CD4-positive, alpha-beta T cell treated with Interleukin-6 at 100 ng/mL for 8 hours (primary cell): ENCODE data around the gene PSMG4.

ENCODE experiments used
- DNase-seq: peaks from one replicate; pipeline ENCODE4 v3.0.0-alpha.2; 2020; ENCODE audit warnings: mixed read lengths, low spot score

The PSMG4 gene, protein sequence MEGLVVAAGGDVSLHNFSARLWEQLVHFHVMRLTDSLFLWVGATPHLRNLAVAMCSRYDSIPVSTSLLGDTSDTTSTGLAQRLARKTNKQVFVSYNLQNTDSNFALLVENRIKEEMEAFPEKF

GRCh38 chr6:3258720-3259490 lies at the start of gene PSMG4:
PSMG4 (plus strand) TSS chr6:3258947; CDS start chr6:3259023, 76 bp downstream.
- DNase-seq: peak; percentile 90

DNA sequence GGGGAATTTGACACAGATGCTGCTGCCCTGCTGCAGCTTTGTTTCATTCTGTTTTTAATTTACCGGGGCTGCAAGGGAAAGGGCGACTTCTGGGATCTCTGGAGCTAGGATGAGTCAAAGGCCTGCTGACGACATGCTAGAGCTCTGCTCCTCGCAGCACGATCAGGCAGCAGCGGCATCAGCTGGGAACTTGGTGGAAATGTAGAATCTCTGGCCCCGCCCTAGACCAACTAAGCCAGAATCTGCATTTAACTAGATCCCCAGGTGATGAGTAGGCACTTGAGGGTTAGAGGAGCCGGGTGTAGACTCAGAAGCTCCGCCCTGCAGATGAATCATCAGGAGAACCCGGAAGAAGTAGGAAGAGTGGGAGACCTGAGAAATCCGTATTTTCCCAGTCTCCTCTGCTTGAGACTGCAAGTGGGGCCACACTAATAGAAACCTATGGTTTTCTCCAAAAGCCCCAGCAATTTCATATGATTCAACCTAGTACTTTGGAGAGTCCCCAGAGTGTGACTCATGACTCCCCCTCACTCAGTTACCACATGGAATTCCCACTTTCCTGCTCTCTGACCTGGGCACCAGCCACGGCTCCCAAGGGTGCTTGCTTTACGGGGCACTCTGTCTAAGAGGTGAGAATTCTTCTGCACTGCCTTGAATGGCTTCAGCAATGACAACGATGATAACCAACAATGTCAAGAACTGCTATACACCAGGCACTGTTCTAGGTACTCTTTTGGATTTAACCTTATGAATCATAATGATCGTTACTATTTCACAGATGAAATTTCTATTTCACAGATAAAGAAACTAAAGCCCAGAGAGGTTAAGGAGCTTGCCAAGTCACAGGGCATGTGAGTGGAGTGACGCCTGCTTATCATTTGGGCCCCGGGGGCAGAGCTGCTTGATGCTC lies 49.4 kb upstream of the PSMG4 start:
- DNase-seq: peak; percentile 17

GRCh38 chr6:3210024-3210610 lies 48.6 kb upstream of the PSMG4 start:
- DNase-seq: no peak

GRCh38 chr6:3211681-3212080 lies 47.1 kb upstream of the PSMG4 start:
- no peak for DNase-seq

DNA sequence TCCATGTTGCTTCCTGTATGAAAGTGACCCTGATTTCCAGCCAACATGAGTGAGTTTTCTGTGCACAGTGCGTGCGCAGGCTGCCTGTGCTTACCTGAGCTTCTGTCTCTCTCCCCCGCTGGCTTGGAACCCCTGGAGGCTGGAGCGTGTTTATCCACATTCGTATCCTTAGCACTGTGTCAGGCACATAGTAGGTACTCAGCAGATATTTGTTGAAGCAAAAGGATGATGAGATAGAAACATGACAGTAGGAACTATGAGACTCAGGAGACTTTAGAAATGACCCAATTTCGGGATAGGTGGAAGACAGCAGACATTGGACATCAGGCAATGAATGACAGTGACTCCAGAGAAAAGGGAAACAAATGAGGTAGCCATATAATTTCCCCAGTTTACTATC lies 46.5 kb upstream of the PSMG4 start:
- DNase-seq: no peak

DNA sequence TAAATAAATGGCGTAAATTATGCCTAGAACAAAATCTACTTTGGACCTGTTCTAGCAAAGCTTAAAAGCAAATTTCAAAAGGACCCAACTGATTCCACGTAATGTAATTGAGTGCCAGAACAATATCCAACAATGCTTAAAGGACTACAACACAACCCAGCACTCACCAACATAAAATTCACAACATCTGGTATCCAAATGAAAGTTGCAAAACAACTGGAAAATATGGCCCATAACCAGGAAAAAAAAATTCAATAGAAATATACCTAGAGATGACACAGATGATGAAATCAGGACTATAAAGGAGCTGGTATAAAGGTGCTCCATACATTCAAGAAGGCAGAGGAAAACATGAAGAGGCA lies 45.4 kb upstream of the PSMG4 start:
- DNase-seq: no peak

- no peak for DNase-seq
Measured at GRCh38 chr6:3214898-3215297, 43.8 kb upstream of the PSMG4 start.

DNA sequence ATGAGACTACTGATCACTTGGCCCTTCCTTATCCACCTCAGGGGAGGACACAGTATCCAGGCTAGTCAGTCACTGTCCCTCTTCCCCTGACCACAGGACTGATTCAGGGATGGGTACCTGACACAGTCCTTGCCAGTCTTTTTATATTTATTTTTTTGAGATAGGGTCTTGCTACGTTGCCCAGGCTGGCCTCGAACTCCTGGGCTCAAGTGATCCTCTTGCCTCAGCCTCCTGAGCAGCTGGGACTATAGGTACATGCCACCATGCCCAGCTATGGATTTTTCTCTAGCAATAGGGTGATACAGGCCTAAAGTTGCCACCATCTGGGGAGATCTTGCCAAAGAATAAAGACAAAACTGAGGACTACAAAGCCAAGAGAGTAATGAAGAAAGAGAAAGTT lies 41.5 kb upstream of the PSMG4 start:
- DNase-seq: no peak

- DNase-seq: no peak
Measured at GRCh38 chr6:3218266-3218665, 40.5 kb upstream of the PSMG4 start.

DNA sequence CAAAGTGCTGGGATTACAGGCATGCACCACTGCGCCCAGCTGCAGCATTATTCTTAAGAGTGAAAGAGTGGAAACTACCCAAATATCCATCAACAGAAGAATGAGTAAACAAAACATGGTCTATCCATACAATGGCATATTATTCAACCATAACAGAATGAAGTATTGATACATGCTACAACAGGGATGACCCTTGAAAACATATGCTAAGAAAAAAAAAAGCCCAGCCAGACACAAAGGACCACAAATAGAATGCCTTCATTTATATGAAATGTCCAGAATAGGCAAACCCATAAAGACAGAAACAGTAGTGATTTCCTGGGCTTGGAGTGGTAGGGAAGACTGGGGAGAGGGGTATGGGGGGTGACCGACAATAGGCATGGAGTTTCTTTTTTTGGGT lies 38.4 kb upstream of the PSMG4 start:
- no peak for DNase-seq

- no peak for DNase-seq
Measured at GRCh38 chr6:3221578-3221977, 37.2 kb upstream of the PSMG4 start.

- DNase-seq: no peak
Measured at GRCh38 chr6:3222506-3223038, 36.2 kb upstream of the PSMG4 start.

DNA sequence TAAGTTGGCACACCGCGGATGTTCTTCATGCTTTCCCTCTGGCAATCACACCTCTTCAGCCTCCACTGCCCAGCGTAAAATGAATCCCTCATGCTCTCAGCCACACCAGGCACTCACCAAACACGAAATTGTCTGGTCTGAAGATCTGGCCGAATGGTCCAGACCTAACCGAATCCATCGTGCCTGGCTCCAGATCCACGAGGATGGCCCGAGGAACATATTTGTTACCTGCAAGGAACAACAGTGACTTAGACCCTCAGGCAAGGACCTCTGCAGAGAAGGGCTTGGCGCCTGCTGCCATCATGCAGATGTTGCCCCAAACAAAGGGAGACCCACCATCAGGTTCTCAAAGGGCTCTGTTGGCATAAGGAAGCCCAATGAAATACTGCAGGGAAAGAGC lies 32.7 kb upstream of the PSMG4 start:
- no peak for DNase-seq

DNA sequence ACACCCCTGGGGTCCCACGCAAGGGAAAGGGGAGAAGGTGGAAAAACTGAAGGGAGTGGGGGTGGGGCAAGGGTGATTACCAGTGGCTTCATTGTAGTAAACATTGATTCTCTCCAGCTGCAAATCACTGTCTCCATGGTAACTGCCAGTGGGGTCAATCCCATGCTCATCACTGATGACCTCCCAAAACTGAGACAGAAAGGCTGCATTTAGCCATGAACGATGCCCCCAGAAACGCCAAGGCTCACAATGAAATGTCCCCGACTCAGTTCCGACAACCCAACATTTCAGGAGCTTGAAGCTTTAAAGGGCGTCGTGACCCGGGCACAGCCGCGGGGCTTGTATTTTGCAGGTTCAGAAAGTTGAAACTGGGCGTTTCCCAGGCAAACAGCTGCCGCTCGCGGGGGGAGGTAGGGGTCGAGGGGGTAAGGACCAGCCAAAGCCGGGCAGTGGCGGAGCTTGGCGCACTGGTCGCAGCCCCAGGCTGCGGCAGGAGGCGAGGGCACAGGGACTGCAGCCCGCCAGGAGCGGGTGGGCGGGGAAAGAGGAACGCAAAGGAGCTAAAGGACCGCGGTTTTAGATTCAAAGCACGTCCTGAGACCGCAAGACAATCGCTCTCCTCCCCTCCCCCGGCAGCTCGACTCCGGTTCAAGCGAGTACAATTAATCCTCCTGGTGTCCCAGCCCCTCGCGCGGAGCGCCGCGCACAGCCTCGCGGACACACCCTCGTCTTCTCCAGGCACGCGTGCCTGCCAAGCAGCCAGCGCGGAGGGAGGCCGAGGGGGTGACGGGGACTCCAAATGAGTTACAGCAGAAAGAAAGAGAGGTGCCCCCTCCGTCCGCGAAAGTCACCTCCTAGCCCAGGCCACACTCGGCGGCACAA lies 32.0 kb upstream of the PSMG4 start:
- DNase-seq: no peak

- DNase-seq: no peak
Measured at GRCh38 chr6:3227363-3228045, 31.2 kb upstream of the PSMG4 start, which contains the start of gene TUBB2B. TUBB2B (minus strand) TSS chr6:3227653; CDS start chr6:3227543, 110 bp downstream.

DNA sequence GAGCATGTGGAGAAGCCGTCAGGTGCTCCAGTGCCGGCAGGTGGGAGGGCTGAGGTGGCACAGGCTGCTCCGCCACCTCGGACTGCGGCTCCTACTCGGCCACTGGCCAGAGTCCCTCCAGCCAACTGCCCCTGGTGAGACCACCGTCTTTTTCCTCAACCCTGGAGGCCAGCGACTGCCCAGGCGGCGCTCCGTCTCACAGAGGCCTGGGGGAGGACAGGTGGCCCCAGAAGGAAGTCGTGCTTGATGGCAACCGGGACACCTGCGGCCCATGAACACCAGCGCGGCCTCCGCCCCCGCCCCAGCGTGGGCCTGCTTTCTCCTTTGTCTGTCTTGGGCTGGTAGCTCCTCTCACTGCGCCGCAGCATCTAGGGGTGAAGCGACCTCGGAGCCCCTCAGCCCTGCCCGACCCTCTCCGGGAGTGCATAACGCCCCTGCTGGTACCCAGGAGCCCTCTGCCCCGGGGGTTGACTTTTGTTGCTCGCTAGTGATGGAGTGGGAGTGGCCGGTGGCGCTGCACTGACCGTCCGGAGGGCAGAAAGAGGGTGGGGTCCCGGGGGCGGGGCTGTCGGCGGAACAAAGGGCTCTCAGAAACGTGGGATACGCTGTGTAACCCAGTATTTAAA lies 30.6 kb upstream of the PSMG4 start:
- DNase-seq: no peak

- DNase-seq: peak; percentile 24
Measured at GRCh38 chr6:3228771-3229565, 29.8 kb upstream of the PSMG4 start.

GRCh38 chr6:3229566-3230178 lies 29.1 kb upstream of the PSMG4 start:
- peak; percentile 18 for DNase-seq
